ENCODE data around the gene SAT1. TPM values are rescaled to one million over a fixed set of nuclear protein-coding genes. Genes with fewer than 3 reads are reported as not detected.
A peak's percentile ranks its signal among the peaks of the same experiment; 100 is the strongest.

SAT1 gene
- total RNA-seq, 2 donors from 2014 or later, result 63.4 to 118 TPM

DNA sequence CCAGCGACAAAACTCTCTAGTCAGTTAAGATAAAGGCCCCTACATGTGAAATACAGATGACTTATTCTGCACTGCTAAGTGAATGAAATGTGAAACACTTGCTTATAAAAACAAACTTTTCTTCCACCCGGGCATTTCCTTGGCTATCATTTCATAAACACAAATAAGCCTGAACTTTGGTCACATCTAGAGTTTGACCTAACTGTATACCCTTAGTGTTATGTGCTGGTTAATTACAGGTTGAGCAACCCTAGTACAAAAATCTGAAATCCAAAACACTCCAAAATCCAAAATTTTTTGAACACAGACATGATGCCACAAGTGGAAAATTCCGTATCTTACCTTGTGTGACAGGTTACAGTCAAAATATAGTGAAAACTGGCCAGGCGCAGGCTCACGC is 45.9 kb downstream of the SAT1 start:
- TF ChIP-seq, protein P1, sequence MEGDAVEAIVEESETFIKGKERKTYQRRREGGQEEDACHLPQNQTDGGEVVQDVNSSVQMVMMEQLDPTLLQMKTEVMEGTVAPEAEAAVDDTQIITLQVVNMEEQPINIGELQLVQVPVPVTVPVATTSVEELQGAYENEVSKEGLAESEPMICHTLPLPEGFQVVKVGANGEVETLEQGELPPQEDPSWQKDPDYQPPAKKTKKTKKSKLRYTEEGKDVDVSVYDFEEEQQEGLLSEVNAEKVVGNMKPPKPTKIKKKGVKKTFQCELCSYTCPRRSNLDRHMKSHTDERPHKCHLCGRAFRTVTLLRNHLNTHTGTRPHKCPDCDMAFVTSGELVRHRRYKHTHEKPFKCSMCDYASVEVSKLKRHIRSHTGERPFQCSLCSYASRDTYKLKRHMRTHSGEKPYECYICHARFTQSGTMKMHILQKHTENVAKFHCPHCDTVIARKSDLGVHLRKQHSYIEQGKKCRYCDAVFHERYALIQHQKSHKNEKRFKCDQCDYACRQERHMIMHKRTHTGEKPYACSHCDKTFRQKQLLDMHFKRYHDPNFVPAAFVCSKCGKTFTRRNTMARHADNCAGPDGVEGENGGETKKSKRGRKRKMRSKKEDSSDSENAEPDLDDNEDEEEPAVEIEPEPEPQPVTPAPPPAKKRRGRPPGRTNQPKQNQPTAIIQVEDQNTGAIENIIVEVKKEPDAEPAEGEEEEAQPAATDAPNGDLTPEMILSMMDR (conservative IDR thresholded peaks at IDR 0.05), result no peak
- H3K9me3 Mint-ChIP-seq, result no peaks in the 10 kb centered on the region

DNA sequence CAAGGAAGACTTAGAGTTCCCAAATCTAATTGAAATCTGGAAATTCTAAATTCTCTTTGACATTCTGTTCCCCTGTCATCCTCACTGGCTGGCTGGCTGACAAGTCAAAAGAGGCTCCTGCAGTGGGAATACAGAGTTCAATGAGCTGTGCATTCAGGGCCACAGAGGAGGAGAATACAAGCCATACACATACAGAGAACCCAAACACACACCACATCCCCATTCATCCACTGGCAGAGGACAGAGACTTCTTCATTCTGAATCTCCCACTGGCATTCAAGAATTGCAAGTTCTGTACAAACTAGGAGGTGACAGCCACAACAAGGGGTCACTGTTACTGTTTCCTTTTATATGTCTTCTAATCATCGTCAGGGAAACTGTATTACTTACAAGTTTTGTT is 49.7 kb downstream of the SAT1 start:
- Mint-ChIP-seq H3K4me1 (no peaks in the 10 kb centered on the region), H3K27me3 (ENCODE audit: insufficient read depth) (no peaks in the 10 kb centered on the region), H3K36me3 (ENCODE audit: low read depth) (peaks cover 10% of the 10 kb centered on the region), H3K9me3 (no peaks in the 10 kb centered on the region), H3K27ac (no peak overlapping the region), H3K4me3 (no peak overlapping the region)
- Histone ChIP-seq H3K9me3 (ENCODE audit: control insufficient read depth, low read length) (no peaks in the 10 kb centered on the region), H3K4me3 (ENCODE audit: low read length) (no peak overlapping the region), H3K36me3 (ENCODE audit: control insufficient read depth, insufficient read depth, low read length) (no peaks in the 10 kb centered on the region), H3K9ac (ENCODE audit: extremely low read depth, low read length, poor library complexity, severe bottlenecking) (no peak overlapping the region), H3K4me1 (ENCODE audit: control insufficient read depth, insufficient read depth, low read length) (no peaks in the 10 kb centered on the region), H3K27me3 (ENCODE audit: control insufficient read depth, insufficient read depth, low read length, poor library complexity, severe bottlenecking) (no peaks in the 10 kb centered on the region), H3K27ac (ENCODE audit: low read depth, low read length) (peak overlapping the region; percentile 16)
- TF ChIP-seq, protein P1 (conservative IDR thresholded peaks at IDR 0.05), result no peak
- 100% methylated on average over 1 of the region's 1 CpG; no CpG with 5 or more reads in 1 of the 2 experiments for WGBS, 2 experiments (ENCODE audit: insufficient coverage in 1 of 2, insufficient read length in 1 of 2)
- DNase-seq, result no peak

More for the DNA sequence above, 45.9 kb downstream of the SAT1 start:
- WGBS, 2 experiments (ENCODE audit: insufficient coverage in 1 of 2, insufficient read length in 1 of 2), result 88 to 91% methylated on average over 4 to 5 of the region's 5 CpGs
- Histone ChIP-seq H3K9ac (ENCODE audit: extremely low read depth, low read length, poor library complexity, severe bottlenecking) (no peak overlapping the region), H3K4me1 (ENCODE audit: control insufficient read depth, insufficient read depth, low read length) (no peaks in the 10 kb centered on the region), H3K4me3 (ENCODE audit: low read length) (no peak overlapping the region), H3K27ac (ENCODE audit: low read depth, low read length) (no peak overlapping the region), H3K9me3 (ENCODE audit: control insufficient read depth, low read length) (no peaks in the 10 kb centered on the region), H3K27me3 (ENCODE audit: control insufficient read depth, insufficient read depth, low read length, poor library complexity, severe bottlenecking) (no peaks in the 10 kb centered on the region), H3K36me3 (ENCODE audit: control insufficient read depth, insufficient read depth, low read length) (no peaks in the 10 kb centered on the region)
- Mint-ChIP-seq H3K36me3 (ENCODE audit: low read depth) (peaks cover 5% of the 10 kb centered on the region), H3K27me3 (ENCODE audit: insufficient read depth) (no peaks in the 10 kb centered on the region), H3K27ac (no peak overlapping the region), H3K4me3 (no peak overlapping the region), H3K4me1 (no peaks in the 10 kb centered on the region)
- no peak for DNase-seq

Other genes starting within 250 kb of the SAT1 start
- gene PRDX4, start 115.7 kb upstream of the SAT1 start, total RNA-seq, result 100 to 1,000 TPM; 128 to 241 TPM
- gene ACOT9, start 39.9 kb upstream of the SAT1 start, total RNA-seq, result 10 to 100 TPM; 34.6 to 58.4 TPM
- 10 to 100 TPM; 47.9 to 74.2 TPM for gene APOO, start 124.8 kb downstream of the SAT1 start, total RNA-seq
- gene CXorf58, start 124.8 kb downstream of the SAT1 start, total RNA-seq, result not detected
- gene KLHL15, start 244.0 kb downstream of the SAT1 start, total RNA-seq, result 10 to 100 TPM; 11.4 to 15.5 TPM

Measured in endodermal cell (in vitro differentiated cells).